Subcutaneous adipose tissue (tissue), 4 donors: Measurements from ENCODE around the gene CSNK2B. TPM values are rescaled to one million over a fixed set of nuclear protein-coding genes. Genes with fewer than 3 reads are reported as not detected.

Experiments
- CTCF ChIP-seq: fragments of 450-650 bp; IDR thresholded peaks from one replicate; pipeline ENCODE4 v1.5.1; 2016; ENCODE audit warnings: low read depth, mild to moderate bottlenecking, control low read depth, antibody characterized with exemption, moderate library complexity
- total RNA-seq, 4 donors: library from RNA; depleted of rRNA; stranded (reverse); fragments of >200 nt; gene quantifications; one replicate each; pipeline ENCODE4 v1.1.0, GENCODE V29; 2016

The CSNK2B gene
- total RNA-seq, 4 donors from 2014 or later: 146 to 170 (median 165) TPM

GRCh38 chr6:31687860-31688693 lies 22.2 kb downstream of the CSNK2B start:
- no peak for TF ChIP-seq CTCF

GRCh38 chr6:31689249-31690110 lies 23.6 kb downstream of the CSNK2B start:
- no peak for TF ChIP-seq CTCF

GRCh38 chr6:31690231-31691077 lies 24.6 kb downstream of the CSNK2B start:
- no peak for TF ChIP-seq CTCF

- TF ChIP-seq CTCF: no peak
Measured at GRCh38 chr6:31691078-31691463, 25.2 kb downstream of the CSNK2B start.

- no peak for TF ChIP-seq CTCF
Measured at GRCh38 chr6:31691564-31692108, 25.8 kb downstream of the CSNK2B start.

- TF ChIP-seq CTCF: no peak
Measured at GRCh38 chr6:31692353-31692752, 26.5 kb downstream of the CSNK2B start.
